Tibial nerve (tissue), 3 donors: ENCODE measurements around the gene SLC4A9.

ENCODE experiments used
- CTCF ChIP-seq, 5 experiments: fragments of 200-600 bp in 3 of 5; fragments of 450-650 bp in 2 of 5; sonication (generic) in 3 of 5; IDR thresholded peaks; one replicate each; pipeline ENCODE4 v1.5.1; 2016 to 2019; ENCODE audit warnings: antibody characterized with exemption in 5 of 5, mild to moderate bottlenecking in 3 of 5, moderate library complexity in 2 of 5
- POLR2A ChIP-seq, 2 donors: fragments of 450-650 bp; IDR thresholded peaks; one replicate each; pipeline ENCODE4 v1.6.1; 2017; ENCODE audit warnings: antibody characterized with exemption in 2 of 2, mild to moderate bottlenecking in 2 of 2, moderate library complexity in 2 of 2

DNA sequence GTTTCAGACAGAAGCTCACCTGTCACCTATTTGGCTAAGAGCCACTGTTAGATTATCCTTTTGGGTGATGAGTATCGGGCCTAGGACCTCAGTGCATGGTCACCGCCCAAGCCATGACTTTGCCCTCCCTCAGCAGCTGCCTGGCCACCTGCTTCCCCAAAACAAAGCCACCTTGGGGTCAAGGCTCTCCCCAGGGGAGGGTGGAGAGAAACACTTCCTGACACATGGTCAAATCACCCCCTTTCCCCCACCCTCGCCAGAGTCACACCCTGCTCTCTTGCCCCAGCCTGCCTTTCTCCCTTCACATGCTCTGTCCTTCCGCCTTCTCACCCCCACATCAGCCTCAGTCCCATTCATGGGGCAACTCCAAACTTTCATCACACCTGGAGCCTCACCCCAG lies 11.9 kb upstream of the SLC4A9 start:
- no peak for TF ChIP-seq CTCF (IDR thresholded peaks at IDR 0.05)
- no peak for TF ChIP-seq POLR2A (IDR thresholded peaks at IDR 0.05)
